A673 (cell line): ENCODE data around the gene SLC44A1.

Experiments used
- CTCF ChIP-seq: fragments of 300-800, 200-600 bp; sonication (generic); conservative IDR thresholded peaks from 2 replicates; pipeline ENCODE4 v1.5.1; 2017; ENCODE audit warnings: low read depth, mild to moderate bottlenecking, antibody characterized with exemption, low read length, moderate library complexity, mixed read lengths
- EZH2 ChIP-seq: fragments of 200-600 bp; sonication (generic); IDR thresholded peaks from 2 replicates; pipeline ENCODE4 v1.6.1; 2017; ENCODE audit warnings: borderline replicate concordance, low read depth, mild to moderate bottlenecking, mixed read lengths, antibody characterized with exemption, low read length; ENCODE audit not compliant: poor library complexity, severe bottlenecking

DNA sequence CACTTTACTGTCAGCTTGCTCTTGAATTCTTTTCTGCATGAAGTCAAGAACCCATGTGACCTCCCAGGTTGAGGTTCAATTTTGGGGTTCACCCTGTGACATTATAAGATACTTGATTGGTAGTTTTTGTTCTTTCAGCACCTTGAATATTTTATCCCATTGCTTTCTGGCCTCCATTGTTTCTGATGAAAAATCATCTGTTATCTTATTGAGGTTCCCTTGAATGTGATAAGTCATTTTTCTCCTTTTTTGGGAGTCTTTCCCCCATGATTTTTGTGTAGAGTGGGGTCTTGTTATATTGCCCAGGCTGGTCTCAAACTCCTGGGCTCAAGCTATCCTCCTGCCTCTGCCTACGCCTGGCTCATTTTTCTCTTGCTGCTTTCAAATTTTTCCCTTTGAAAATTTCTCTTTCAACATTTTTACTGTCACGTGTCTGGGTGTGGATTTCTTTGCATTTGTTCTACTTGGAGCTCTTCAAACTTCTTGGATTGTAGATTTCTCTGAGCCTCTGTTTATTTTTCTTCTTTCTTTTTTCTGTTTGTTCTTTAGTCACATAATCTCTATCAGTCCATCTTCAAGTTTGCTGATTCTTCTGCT lies 20.8 kb upstream of the SLC44A1 start:
- TF ChIP-seq CTCF (no peak), EZH2 (no peak)
